DOHH2 (cell line): Measurements from ENCODE around the gene NT5C1B.
A peak's percentile ranks its signal among the peaks of the same experiment; 100 is the strongest.

Experiments used
- H3F3A ChIP-seq: fragments of 200-600 bp; sonication (generic), shearing (Covaris generic); 2 replicates; pipeline ENCODE4 v1.6.0; 2016; ENCODE audit warnings: antibody characterized with exemption, mild to moderate bottlenecking; ENCODE audit not compliant: control insufficient read depth, insufficient read depth
- H3K27ac ChIP-seq: fragments of 200-600 bp; sonication (generic); 2 replicates; pipeline ENCODE4 v1.5.1; 2014; ENCODE audit warnings: low read depth, mild to moderate bottlenecking, low read length, moderate library complexity
- H3K27me3 ChIP-seq: fragments of 200-600 bp; sonication (generic); 2 replicates; pipeline ENCODE4 v1.6.1; 2014; ENCODE audit warnings: mild to moderate bottlenecking, low read length, mixed read lengths; ENCODE audit not compliant: control insufficient read depth
- H3K36me3 ChIP-seq: fragments of 200-600 bp; sonication (generic); 2 replicates; pipeline ENCODE4 v1.6.1; 2014; ENCODE audit warnings: mild to moderate bottlenecking, low read length, moderate library complexity, mixed read lengths; ENCODE audit not compliant: control insufficient read depth
- H3K4me1 ChIP-seq: fragments of 200-600 bp; sonication (generic); 2 replicates; pipeline ENCODE4 v1.6.1; 2014; ENCODE audit warnings: mild to moderate bottlenecking, low read length, mixed read lengths; ENCODE audit not compliant: control insufficient read depth
- H3K4me2 ChIP-seq: fragments of 200-600 bp; sonication (generic); 2 replicates; pipeline ENCODE4 v1.6.0; 2014; ENCODE audit warnings: mild to moderate bottlenecking, low read length, moderate library complexity
- H3K4me3 ChIP-seq: fragments of 200-600 bp; sonication (generic); 2 replicates; pipeline ENCODE4 v1.5.1; 2014; ENCODE audit warnings: mild to moderate bottlenecking, low read length, mixed read lengths
- H3K79me2 ChIP-seq: fragments of 200-600 bp; sonication (generic); 2 replicates; pipeline ENCODE4 v1.6.1; 2014; ENCODE audit warnings: mild to moderate bottlenecking, low read length, mixed read lengths; ENCODE audit not compliant: control insufficient read depth
- H3K9me2 ChIP-seq: fragments of 200-600 bp; sonication (generic); replicated peaks from 2 replicates; pipeline ENCODE4 v1.6.1; 2014; ENCODE audit warnings: mild to moderate bottlenecking, low read length, mixed read lengths; ENCODE audit not compliant: control insufficient read depth
- H3K9me3 ChIP-seq: fragments of 200-600 bp; sonication (generic); 2 replicates; pipeline ENCODE4 v1.6.1; 2014; ENCODE audit warnings: antibody characterized with exemption, low read length, mixed read lengths; ENCODE audit not compliant: control insufficient read depth, insufficient read depth
- H4K20me1 ChIP-seq: fragments of 200-600 bp; sonication (generic); 2 replicates; pipeline ENCODE4 v1.6.0; 2014; ENCODE audit warnings: low read depth, mild to moderate bottlenecking, antibody characterized with exemption, low read length, moderate library complexity; ENCODE audit not compliant: control insufficient read depth, insufficient read depth
- EZH2phosphoT487 ChIP-seq: fragments of 200-600 bp; sonication (generic); IDR thresholded peaks from 2 replicates; pipeline ENCODE4 v1.6.1; 2017; ENCODE audit warnings: borderline replicate concordance, mild to moderate bottlenecking, antibody characterized with exemption, low read length, moderate library complexity, mixed read lengths
- TF ChIP-seq, protein P1 (sequence below): fragments of 200-600 bp; sonication (generic); IDR thresholded peaks from one replicate; pipeline ENCODE4 v1.5.1; 2014; ENCODE audit warnings: antibody characterized with exemption, mild to moderate bottlenecking, low read depth, low read length; ENCODE audit not compliant: poor library complexity, severe bottlenecking

Gene NT5C1B

DNA sequence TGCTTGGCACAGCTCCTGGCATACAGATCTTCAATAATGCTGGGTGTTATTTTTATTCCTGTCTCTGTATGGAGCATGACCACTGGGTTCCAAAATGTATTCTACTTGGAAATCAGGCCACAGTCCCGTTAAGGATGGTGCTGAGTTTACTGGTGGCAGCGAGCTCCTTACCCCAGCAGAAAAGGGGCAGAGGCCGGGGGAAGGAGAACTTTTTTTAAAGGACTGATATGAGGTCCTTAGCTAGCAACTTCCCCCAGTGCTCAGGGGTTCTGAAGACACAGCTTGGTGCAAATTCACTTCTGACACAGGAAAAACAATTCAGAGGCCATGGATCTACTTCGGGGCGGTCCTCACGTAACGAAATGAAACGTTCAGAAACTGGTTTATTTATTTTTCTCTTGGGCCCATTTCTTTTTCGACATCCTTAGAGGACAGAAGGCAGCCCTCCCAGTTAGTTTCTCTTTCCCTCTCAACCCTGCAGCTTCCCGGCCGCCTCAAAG, 29.8 kb downstream of the NT5C1B start:
- Histone ChIP-seq H3K79me2 (peaks cover 51% of the 10 kb centered on the region), H3K9me2 (no peaks in the 10 kb centered on the region), H3K4me2 (peak overlapping the region; percentile 80), H3K27ac (0 out of 2 replicates have a peak overlapping the region, but pooled peaks have one; percentile 49), H3K4me3 (peak overlapping the region; percentile 77), H4K20me1 (no peaks in the 10 kb centered on the region; the same call in 1 of the 2 replicates), H3K4me1 (peaks cover 28% of the 10 kb centered on the region), H3K27me3 (no peaks in the 10 kb centered on the region), H3K36me3 (peaks cover 41% of the 10 kb centered on the region), H3K9me3 (peaks cover 8% of the 10 kb centered on the region; the same call in 1 of the 2 replicates), H3F3A (no peaks in the 10 kb centered on the region)
- TF ChIP-seq, protein P1, sequence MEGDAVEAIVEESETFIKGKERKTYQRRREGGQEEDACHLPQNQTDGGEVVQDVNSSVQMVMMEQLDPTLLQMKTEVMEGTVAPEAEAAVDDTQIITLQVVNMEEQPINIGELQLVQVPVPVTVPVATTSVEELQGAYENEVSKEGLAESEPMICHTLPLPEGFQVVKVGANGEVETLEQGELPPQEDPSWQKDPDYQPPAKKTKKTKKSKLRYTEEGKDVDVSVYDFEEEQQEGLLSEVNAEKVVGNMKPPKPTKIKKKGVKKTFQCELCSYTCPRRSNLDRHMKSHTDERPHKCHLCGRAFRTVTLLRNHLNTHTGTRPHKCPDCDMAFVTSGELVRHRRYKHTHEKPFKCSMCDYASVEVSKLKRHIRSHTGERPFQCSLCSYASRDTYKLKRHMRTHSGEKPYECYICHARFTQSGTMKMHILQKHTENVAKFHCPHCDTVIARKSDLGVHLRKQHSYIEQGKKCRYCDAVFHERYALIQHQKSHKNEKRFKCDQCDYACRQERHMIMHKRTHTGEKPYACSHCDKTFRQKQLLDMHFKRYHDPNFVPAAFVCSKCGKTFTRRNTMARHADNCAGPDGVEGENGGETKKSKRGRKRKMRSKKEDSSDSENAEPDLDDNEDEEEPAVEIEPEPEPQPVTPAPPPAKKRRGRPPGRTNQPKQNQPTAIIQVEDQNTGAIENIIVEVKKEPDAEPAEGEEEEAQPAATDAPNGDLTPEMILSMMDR, result no peak
- no peak for TF ChIP-seq EZH2phosphoT487

DNA sequence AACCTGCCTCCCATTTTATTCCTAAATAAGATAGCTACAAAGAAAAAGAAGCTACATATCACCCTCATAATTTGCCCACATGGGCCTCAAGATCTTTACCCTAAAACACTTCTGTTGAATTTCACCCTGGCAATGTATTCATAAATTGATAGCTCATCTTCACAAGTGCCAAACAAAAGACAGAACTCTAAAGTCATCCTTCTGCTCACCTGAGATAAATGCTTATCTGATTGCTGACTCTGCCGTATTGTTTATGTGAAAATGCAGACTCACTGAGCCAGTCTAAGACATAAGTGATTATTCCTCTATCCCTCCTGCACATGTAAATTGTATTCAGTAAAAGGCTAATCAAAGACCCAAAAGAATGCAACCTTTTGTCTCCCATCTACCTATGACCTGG, 30.9 kb downstream of the NT5C1B start:
- no peak overlapping the region for H3K27ac ChIP-seq
- H3K79me2 ChIP-seq, result peaks cover 61% of the 10 kb centered on the region
- H3K4me2 ChIP-seq, result peak overlapping the region; percentile 80
- peaks cover 28% of the 10 kb centered on the region for H3K4me1 ChIP-seq
- TF ChIP-seq EZH2phosphoT487, result no peak
- H3K9me3 ChIP-seq, result no peaks in the 10 kb centered on the region
- H3K36me3 ChIP-seq, result peaks cover 52% of the 10 kb centered on the region
- H4K20me1 ChIP-seq, result no peaks in the 10 kb centered on the region; the same call in 1 of the 2 replicates
- H3K4me3 ChIP-seq, result 0 out of 2 replicates have a peak overlapping the region, but pooled peaks have one; percentile 7
- H3K9me2 ChIP-seq, result no peaks in the 10 kb centered on the region
- no peaks in the 10 kb centered on the region for H3F3A ChIP-seq
- no peaks in the 10 kb centered on the region for H3K27me3 ChIP-seq

DNA sequence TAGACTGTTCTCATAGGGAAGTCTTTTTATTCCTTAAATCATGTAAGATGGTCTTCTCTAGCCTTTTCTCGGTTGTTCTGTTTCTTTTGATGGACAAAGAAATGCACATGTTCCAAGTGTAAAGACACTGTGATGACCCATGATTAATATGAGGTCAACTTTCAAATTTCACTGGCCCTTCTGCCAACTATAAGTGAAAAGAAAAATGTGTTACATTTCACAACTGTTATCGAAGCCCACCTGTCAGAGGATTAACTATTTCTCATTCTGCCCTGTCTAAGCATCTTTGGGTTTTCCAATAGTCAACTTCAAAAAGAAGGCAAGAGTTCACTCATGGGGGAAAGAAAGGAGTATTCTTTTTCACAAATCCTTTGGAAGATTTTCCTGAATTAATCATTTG, 32.2 kb downstream of the NT5C1B start:
- Histone ChIP-seq H3K36me3 (peaks cover 64% of the 10 kb centered on the region), H3K9me3 (no peaks in the 10 kb centered on the region), H4K20me1 (no peaks in the 10 kb centered on the region; the same call in 1 of the 2 replicates), H3K4me1 (peaks cover 28% of the 10 kb centered on the region), H3K4me3 (no peak overlapping the region), H3K79me2 (peaks cover 69% of the 10 kb centered on the region), H3F3A (no peaks in the 10 kb centered on the region), H3K4me2 (no peak overlapping the region), H3K27ac (no peak overlapping the region), H3K9me2 (no peaks in the 10 kb centered on the region), H3K27me3 (no peaks in the 10 kb centered on the region)
- TF ChIP-seq EZH2phosphoT487, result no peak
- TF ChIP-seq, protein P1, result no peak

DNA sequence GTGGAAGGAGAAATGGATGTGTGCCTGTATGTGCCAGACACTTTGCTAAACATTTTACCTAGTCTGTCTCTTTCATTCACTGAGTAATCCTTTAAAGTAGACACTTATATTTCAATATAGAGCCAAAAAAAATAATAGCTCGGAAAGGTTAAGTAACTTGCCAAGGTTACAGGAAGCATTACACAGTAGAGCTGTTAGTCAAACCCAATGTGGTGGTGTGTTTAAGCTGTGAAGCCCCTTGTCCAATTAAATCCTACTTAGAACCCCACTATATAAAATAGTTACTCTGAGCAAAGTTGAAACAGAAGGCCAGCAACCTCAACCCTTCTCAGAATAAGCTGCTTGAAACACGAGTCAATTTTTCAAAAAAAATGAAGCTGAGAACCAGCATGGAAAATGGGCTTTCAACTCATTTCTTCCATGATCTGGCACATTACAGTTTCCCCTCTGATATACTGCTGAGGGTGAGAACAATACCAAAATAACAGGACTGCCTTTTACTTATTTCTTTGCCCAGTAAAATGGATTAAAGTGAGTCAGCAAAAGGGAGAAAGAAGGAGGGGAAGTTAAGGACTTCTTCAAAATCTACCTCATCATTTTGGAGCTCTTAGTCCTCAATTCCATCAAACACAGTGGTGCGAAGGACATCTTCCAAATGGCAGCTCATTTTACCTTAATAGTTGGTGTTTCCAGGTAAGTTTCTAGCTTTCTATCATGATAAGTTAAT, 36.9 kb downstream of the NT5C1B start:
- TF ChIP-seq, protein P1, result no peak
- no peak for TF ChIP-seq EZH2phosphoT487
- no peaks in the 10 kb centered on the region for H3F3A ChIP-seq
- no peak overlapping the region for H3K4me3 ChIP-seq
- peaks cover 43% of the 10 kb centered on the region for H3K79me2 ChIP-seq
- H4K20me1 ChIP-seq, result no peaks in the 10 kb centered on the region
- H3K9me3 ChIP-seq, result no peaks in the 10 kb centered on the region
- no peak overlapping the region for H3K27ac ChIP-seq
- H3K4me1 ChIP-seq, result peaks cover 1% of the 10 kb centered on the region
- peaks cover 56% of the 10 kb centered on the region for H3K36me3 ChIP-seq
- no peaks in the 10 kb centered on the region for H3K27me3 ChIP-seq
- H3K4me2 ChIP-seq, result no peak overlapping the region
- no peaks in the 10 kb centered on the region for H3K9me2 ChIP-seq
